ENCODE data around the gene RPS27A.

- no peak for TF ChIP-seq CTCF (IDR thresholded peaks at IDR 0.05; ENCODE audit: insufficient read depth, low read length)
- TF ChIP-seq SPI1 (IDR thresholded peaks at IDR 0.05; ENCODE audit: borderline replicate concordance, low read depth) = no peak
- no peak for TF ChIP-seq GABPA (IDR thresholded peaks at IDR 0.05; ENCODE audit: low read depth)
Observed at GRCh38 chr2:55213822-55214221, 18.7 kb upstream of the RPS27A start.
